ENCODE measurements around the gene ADAMTS2.

Gene ADAMTS2

DNA sequence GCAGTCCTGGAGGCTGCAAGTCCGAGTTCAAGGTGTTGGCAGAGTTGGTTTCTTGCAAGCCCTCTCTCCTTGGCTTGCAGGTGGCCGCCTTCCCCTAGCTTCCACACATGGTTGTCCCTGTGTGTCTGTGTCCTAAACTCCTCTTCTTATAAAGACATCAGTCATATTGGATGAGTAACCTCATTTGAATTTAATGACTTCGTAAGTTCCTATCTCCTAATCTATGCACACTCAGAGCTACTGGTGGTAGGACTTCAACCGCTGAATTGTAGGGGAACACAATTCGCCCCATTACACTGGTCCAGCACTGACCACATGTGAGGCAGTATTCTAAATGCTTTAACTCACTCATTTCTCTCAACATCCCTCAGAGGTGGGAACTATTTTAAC, 25.9 kb upstream of the ADAMTS2 start:
- Histone ChIP-seq H3K4me2 (ENCODE audit: low read depth, low read length, poor library complexity, severe bottlenecking) (no peak overlapping the region), H3K9ac (ENCODE audit: low read length) (no peak overlapping the region), H3F3A (ENCODE audit: insufficient read depth) (no peaks in the 10 kb centered on the region), H3K36me3 (ENCODE audit: low read length) (no peaks in the 10 kb centered on the region), H3K27ac (ENCODE audit: low read depth, low read length) (no peak overlapping the region), H3K79me2 (ENCODE audit: insufficient read depth, low read length) (no peaks in the 10 kb centered on the region), H3K4me3 (ENCODE audit: insufficient read depth, low read length, poor library complexity, severe bottlenecking) (no peak overlapping the region), H2AFZ (ENCODE audit: low read depth, low read length, severe bottlenecking) (no peak overlapping the region), H3K9me3 (ENCODE audit: insufficient read depth, low read length) (no peaks in the 10 kb centered on the region), H3K27me3 (ENCODE audit: low read length) (no peaks in the 10 kb centered on the region; the same call in 1 of the 2 replicates), H4K20me1 (ENCODE audit: low read depth, low read length) (no peaks in the 10 kb centered on the region), H3K9me2 (replicated peaks; ENCODE audit: insufficient read depth, low read length) (no peaks in the 10 kb centered on the region)
- TF ChIP-seq EZH2phosphoT487 (conservative IDR thresholded peaks at IDR 0.05; ENCODE audit: low read length) = no peak
- TF ChIP-seq CTCF (IDR thresholded peaks at IDR 0.05; ENCODE audit: insufficient read depth, low read length, poor library complexity, severe bottlenecking) = no peak

- no peaks in the 10 kb centered on the region for H3F3A ChIP-seq (ENCODE audit: insufficient read depth)
- H4K20me1 ChIP-seq (ENCODE audit: low read depth, low read length) = no peaks in the 10 kb centered on the region
- no peak overlapping the region for H3K9ac ChIP-seq (ENCODE audit: low read length)
- H2AFZ ChIP-seq (ENCODE audit: low read depth, low read length, severe bottlenecking) = no peak overlapping the region
- H3K9me3 ChIP-seq (ENCODE audit: insufficient read depth, low read length) = no peaks in the 10 kb centered on the region
- no peak overlapping the region for H3K4me3 ChIP-seq (ENCODE audit: insufficient read depth, low read length, poor library complexity, severe bottlenecking)
- no peaks in the 10 kb centered on the region for H3K9me2 ChIP-seq (replicated peaks; ENCODE audit: insufficient read depth, low read length)
- no peaks in the 10 kb centered on the region for H3K79me2 ChIP-seq (ENCODE audit: insufficient read depth, low read length)
- H3K27me3 ChIP-seq (ENCODE audit: low read length) = no peaks in the 10 kb centered on the region; the same call in 1 of the 2 replicates
- no peak overlapping the region for H3K4me2 ChIP-seq (ENCODE audit: low read depth, low read length, poor library complexity, severe bottlenecking)
- no peaks in the 10 kb centered on the region for H3K36me3 ChIP-seq (ENCODE audit: low read length)
- no peak overlapping the region for H3K27ac ChIP-seq (ENCODE audit: low read depth, low read length)
- TF ChIP-seq EZH2phosphoT487 (conservative IDR thresholded peaks at IDR 0.05; ENCODE audit: low read length) = no peak
- no peak for TF ChIP-seq CTCF (IDR thresholded peaks at IDR 0.05; ENCODE audit: insufficient read depth, low read length, poor library complexity, severe bottlenecking)
These were observed 25.3 kb upstream of the ADAMTS2 start for GRCh38 chr5:179370490-179371120.

DNA sequence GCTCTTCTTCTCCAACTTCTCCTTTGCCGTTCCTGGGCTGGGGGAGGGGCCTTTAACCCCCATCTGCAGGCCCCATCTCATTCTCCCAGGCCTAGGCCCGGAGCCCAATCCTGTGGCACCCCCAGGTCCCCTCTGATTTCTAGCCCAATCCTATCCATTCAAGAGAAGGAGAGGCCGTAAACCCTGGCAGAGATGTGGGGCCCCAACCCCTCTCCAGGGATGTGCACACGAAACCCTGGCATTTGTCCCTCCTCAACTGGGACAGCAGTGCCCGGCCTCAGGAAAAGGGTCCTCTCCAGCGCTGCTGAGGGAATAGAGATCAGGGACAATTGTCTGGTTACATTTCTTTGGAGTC, 24.2 kb upstream of the ADAMTS2 start:
- no peaks in the 10 kb centered on the region for H3F3A ChIP-seq (ENCODE audit: insufficient read depth)
- H3K4me2 ChIP-seq (ENCODE audit: low read depth, low read length, poor library complexity, severe bottlenecking) = no peak overlapping the region
- no peaks in the 10 kb centered on the region for H3K9me3 ChIP-seq (ENCODE audit: insufficient read depth, low read length)
- no peak overlapping the region for H3K27ac ChIP-seq (ENCODE audit: low read depth, low read length)
- H3K27me3 ChIP-seq (ENCODE audit: low read length) = no peaks in the 10 kb centered on the region; the same call in 1 of the 2 replicates
- H4K20me1 ChIP-seq (ENCODE audit: low read depth, low read length) = no peaks in the 10 kb centered on the region
- H3K9ac ChIP-seq (ENCODE audit: low read length) = no peak overlapping the region
- H2AFZ ChIP-seq (ENCODE audit: low read depth, low read length, severe bottlenecking) = no peak overlapping the region
- no peaks in the 10 kb centered on the region for H3K79me2 ChIP-seq (ENCODE audit: insufficient read depth, low read length)
- H3K4me3 ChIP-seq (ENCODE audit: insufficient read depth, low read length, poor library complexity, severe bottlenecking) = no peak overlapping the region
- no peaks in the 10 kb centered on the region for H3K36me3 ChIP-seq (ENCODE audit: low read length)
- TF ChIP-seq EZH2phosphoT487 (conservative IDR thresholded peaks at IDR 0.05; ENCODE audit: low read length) (no peak), CTCF (IDR thresholded peaks at IDR 0.05; ENCODE audit: insufficient read depth, low read length, poor library complexity, severe bottlenecking) (no peak)
- H3K9me2 ChIP-seq (replicated peaks; ENCODE audit: insufficient read depth, low read length) = no peaks in the 10 kb centered on the region
